WTC11 (cell line): ENCODE data around the gene BDKRB2.
A peak's percentile ranks its signal among the peaks of the same experiment; 100 is the strongest.

Experiments used
- CREB1 ChIP-seq: sonication (generic); formaldehyde crosslinking; IDR thresholded peaks from 2 replicates; pipeline ENCODE4 v1.8.0; 2023; ENCODE audit warnings: mild to moderate bottlenecking, missing genetic modification reagents
- CREM ChIP-seq: sonication (generic); formaldehyde crosslinking; IDR thresholded peaks from 2 replicates; pipeline ENCODE4 v1.8.1; 2022; ENCODE audit warnings: mild to moderate bottlenecking, missing genetic modification reagents, moderate library complexity
- JUN ChIP-seq: sonication (generic); formaldehyde crosslinking; IDR thresholded peaks from 2 replicates; pipeline ENCODE4 v1.8.0; 2023; ENCODE audit warnings: mild to moderate bottlenecking, missing genetic modification reagents
- TF ChIP-seq, protein P1 (sequence below): sonication (generic); formaldehyde crosslinking; IDR thresholded peaks from 2 replicates; pipeline ENCODE4 v1.8.1; 2023; ENCODE audit warnings: mild to moderate bottlenecking, missing genetic modification reagents, moderate library complexity
- TF ChIP-seq, protein P2 (sequence below): fragments of 200-600 bp; IDR thresholded peaks from 2 replicates; pipeline ENCODE4 v1.8.0; 2022; ENCODE audit warnings: antibody characterized with exemption
- TF ChIP-seq, protein P3 (sequence below): sonication (generic); formaldehyde crosslinking; IDR thresholded peaks from 2 replicates; pipeline ENCODE4 v1.8.0; 2023; ENCODE audit warnings: mild to moderate bottlenecking, missing genetic modification reagents

DNA sequence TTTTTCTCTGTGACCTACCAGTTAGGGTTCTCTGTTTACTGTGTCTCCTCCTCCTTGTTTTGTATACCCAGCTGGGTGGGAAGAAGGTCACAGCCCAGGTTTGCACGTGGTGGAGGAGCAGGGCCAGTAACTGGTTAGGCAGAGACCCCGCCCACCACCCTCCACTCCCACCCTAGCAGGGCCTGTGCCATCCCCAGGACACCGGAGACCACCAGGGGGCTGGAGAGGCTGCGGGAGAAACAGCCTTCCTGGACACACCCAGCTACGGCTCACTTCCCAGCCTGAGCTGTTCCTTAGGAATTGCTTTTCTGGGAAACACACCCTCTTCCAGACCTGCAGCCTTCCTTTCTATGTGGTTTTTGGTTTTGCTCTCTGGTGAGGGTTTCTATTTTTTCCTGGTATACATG lies 21.1 kb downstream of the BDKRB2 start:
- TF ChIP-seq, protein P1, sequence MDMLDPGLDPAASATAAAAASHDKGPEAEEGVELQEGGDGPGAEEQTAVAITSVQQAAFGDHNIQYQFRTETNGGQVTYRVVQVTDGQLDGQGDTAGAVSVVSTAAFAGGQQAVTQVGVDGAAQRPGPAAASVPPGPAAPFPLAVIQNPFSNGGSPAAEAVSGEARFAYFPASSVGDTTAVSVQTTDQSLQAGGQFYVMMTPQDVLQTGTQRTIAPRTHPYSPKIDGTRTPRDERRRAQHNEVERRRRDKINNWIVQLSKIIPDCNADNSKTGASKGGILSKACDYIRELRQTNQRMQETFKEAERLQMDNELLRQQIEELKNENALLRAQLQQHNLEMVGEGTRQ (CRISPR knock-in tag): 0 out of 2 replicates have a peak, but pooled peaks have one; percentile 28
- TF ChIP-seq, protein P2, sequence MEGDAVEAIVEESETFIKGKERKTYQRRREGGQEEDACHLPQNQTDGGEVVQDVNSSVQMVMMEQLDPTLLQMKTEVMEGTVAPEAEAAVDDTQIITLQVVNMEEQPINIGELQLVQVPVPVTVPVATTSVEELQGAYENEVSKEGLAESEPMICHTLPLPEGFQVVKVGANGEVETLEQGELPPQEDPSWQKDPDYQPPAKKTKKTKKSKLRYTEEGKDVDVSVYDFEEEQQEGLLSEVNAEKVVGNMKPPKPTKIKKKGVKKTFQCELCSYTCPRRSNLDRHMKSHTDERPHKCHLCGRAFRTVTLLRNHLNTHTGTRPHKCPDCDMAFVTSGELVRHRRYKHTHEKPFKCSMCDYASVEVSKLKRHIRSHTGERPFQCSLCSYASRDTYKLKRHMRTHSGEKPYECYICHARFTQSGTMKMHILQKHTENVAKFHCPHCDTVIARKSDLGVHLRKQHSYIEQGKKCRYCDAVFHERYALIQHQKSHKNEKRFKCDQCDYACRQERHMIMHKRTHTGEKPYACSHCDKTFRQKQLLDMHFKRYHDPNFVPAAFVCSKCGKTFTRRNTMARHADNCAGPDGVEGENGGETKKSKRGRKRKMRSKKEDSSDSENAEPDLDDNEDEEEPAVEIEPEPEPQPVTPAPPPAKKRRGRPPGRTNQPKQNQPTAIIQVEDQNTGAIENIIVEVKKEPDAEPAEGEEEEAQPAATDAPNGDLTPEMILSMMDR: no peak
- TF ChIP-seq CREM (CRISPR knock-in tag): no peak
- TF ChIP-seq, protein P3, sequence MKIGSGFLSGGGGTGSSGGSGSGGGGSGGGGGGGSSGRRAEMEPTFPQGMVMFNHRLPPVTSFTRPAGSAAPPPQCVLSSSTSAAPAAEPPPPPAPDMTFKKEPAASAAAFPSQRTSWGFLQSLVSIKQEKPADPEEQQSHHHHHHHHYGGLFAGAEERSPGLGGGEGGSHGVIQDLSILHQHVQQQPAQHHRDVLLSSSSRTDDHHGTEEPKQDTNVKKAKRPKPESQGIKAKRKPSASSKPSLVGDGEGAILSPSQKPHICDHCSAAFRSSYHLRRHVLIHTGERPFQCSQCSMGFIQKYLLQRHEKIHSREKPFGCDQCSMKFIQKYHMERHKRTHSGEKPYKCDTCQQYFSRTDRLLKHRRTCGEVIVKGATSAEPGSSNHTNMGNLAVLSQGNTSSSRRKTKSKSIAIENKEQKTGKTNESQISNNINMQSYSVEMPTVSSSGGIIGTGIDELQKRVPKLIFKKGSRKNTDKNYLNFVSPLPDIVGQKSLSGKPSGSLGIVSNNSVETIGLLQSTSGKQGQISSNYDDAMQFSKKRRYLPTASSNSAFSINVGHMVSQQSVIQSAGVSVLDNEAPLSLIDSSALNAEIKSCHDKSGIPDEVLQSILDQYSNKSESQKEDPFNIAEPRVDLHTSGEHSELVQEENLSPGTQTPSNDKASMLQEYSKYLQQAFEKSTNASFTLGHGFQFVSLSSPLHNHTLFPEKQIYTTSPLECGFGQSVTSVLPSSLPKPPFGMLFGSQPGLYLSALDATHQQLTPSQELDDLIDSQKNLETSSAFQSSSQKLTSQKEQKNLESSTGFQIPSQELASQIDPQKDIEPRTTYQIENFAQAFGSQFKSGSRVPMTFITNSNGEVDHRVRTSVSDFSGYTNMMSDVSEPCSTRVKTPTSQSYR (CRISPR knock-in tag): no peak
- no peak for TF ChIP-seq JUN (CRISPR knock-in tag)
- TF ChIP-seq CREB1 (CRISPR knock-in tag): no peak
